OCI-LY1 (cell line): Measurements from ENCODE around the gene LTA.

Experiments
- EZH2 ChIP-seq: fragments of 200-600 bp; sonication (generic), shearing (Covaris generic); IDR thresholded peaks from 2 replicates; pipeline ENCODE4 v1.8.0; 2017; ENCODE audit warnings: borderline replicate concordance, mixed run types, mild to moderate bottlenecking, antibody characterized with exemption, low read length, moderate library complexity, mixed read lengths
- TF ChIP-seq, protein P1 (sequence below): fragments of 200-600 bp; sonication (generic), shearing (Covaris generic); IDR thresholded peaks from 2 replicates; pipeline ENCODE4 v1.5.1; 2017; ENCODE audit warnings: mild to moderate bottlenecking, antibody characterized with exemption, low read length, moderate library complexity, mixed read lengths

DNA sequence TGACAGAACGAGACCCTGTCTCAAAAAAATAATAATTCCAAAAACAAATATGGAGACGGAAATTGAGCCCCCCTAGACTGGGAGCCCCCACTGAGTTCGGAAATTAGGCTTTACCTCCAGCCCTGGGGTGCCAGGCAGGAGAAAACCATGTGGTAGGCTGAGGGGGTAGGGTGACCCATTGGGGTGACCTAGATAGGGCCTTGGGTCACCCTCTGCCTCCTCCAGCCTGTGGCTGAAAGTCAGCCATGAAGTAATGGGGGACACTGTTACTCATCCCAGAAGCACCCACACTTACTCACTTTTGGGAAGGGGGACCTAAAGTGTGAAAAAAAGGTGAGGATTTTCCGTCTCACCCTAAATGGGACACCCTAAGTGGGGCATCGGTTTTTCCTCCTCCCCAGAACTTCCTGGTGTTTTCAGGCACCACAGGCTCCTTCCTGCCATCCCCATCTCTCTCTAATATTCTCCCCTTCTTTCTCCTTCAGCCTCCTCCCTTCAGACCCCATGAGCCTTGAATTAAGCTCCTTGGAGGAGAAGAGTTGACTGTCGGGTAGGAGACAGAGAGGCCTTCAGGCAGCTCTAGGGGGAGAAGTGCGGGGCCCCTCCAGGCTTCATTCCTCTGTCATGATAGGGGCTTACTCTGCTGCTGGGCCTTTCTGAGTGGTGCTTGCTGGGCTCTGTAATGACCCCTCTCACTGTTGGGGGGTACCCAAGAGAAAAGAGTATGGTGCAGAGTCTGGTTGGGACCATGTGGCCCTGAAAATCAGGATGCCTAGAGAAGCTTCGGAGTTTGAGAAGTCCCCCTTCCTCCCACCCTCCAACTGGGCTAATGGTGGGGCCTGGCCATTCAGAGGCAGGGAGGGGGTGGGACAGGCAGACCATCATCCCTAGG is 7.7 kb downstream of the LTA start:
- TF ChIP-seq, protein P1, sequence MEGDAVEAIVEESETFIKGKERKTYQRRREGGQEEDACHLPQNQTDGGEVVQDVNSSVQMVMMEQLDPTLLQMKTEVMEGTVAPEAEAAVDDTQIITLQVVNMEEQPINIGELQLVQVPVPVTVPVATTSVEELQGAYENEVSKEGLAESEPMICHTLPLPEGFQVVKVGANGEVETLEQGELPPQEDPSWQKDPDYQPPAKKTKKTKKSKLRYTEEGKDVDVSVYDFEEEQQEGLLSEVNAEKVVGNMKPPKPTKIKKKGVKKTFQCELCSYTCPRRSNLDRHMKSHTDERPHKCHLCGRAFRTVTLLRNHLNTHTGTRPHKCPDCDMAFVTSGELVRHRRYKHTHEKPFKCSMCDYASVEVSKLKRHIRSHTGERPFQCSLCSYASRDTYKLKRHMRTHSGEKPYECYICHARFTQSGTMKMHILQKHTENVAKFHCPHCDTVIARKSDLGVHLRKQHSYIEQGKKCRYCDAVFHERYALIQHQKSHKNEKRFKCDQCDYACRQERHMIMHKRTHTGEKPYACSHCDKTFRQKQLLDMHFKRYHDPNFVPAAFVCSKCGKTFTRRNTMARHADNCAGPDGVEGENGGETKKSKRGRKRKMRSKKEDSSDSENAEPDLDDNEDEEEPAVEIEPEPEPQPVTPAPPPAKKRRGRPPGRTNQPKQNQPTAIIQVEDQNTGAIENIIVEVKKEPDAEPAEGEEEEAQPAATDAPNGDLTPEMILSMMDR: no peak
- no peak for TF ChIP-seq EZH2
